Gastrocnemius medialis (tissue), 4 donors: ENCODE data around the gene CAPN2.

Experiments used
- CTCF ChIP-seq, 5 experiments: fragments of 450-650 bp in 3 of 5; fragments of 200-600 bp in 2 of 5; sonication (generic) in 2 of 5; IDR thresholded peaks in 4 of 5; conservative IDR thresholded peaks in 1 of 5; 1 replicate in 4 of 5; 2 replicates in 1 of 5; pipeline ENCODE4 v1.5.1; 2016 to 2019; ENCODE audit warnings: antibody characterized with exemption in 5 of 5, mild to moderate bottlenecking in 3 of 5, moderate library complexity in 3 of 5
- POLR2A ChIP-seq, 2 donors: fragments of 450-650 bp; IDR thresholded peaks; one replicate each; pipeline ENCODE4 v1.6.1; 2017; ENCODE audit warnings: antibody characterized with exemption in 2 of 2, mild to moderate bottlenecking in 2 of 2, moderate library complexity in 2 of 2

GRCh38 chr1:223718850-223719249 lies 6.5 kb downstream of the CAPN2 start:
- TF ChIP-seq POLR2A (IDR thresholded peaks at IDR 0.05) (no peak), CTCF (IDR thresholded peaks at IDR 0.05 in 4 of 5, conservative IDR thresholded peaks at IDR 0.05 in 1 of 5) (no peak)
